T-helper 1 cell treated with Interleukin-12 subunit alpha and Interleukin-12 subunit beta and Interleukin-4 antibody, amounts not matched to agents 30 μg/mL and 1 μg/mL, for 36 hours (primary cell): Measurements from ENCODE around the gene BRD8.
"Not testable (repeated sequence)": the region's sequence is repeated elsewhere in the genome, so short reads cannot be mapped to it uniquely, and the experiment has no call there.

Source experiments
- H3K27ac Mint-ChIP-seq: one replicate; pipeline ENCODE4 v1.8.0; 2021; ENCODE audit warnings: mild to moderate bottlenecking, mixed read lengths
- H3K27me3 Mint-ChIP-seq: one replicate; pipeline ENCODE4 v1.8.0; 2021; ENCODE audit warnings: low read depth, mixed read lengths
- H3K36me3 Mint-ChIP-seq: one replicate; pipeline ENCODE4 v1.8.0; 2021; ENCODE audit warnings: low read depth, mixed read lengths
- H3K4me1 Mint-ChIP-seq: one replicate; pipeline ENCODE4 v1.8.0; 2021; ENCODE audit warnings: low read depth, mixed read lengths
- H3K4me3 Mint-ChIP-seq: one replicate; pipeline ENCODE4 v1.8.0; 2021; ENCODE audit warnings: mild to moderate bottlenecking, moderate library complexity, mixed read lengths
- H3K9me3 Mint-ChIP-seq: one replicate; pipeline ENCODE4 v1.8.0; 2021; ENCODE audit warnings: mixed read lengths

Gene BRD8

GRCh38 chr5:138180841-138181240, 2.4 kb upstream of the BRD8 start:
- Mint-ChIP-seq H3K27ac (no peak overlapping the region), H3K4me3 (no peak overlapping the region), H3K27me3 (no peaks in the 10 kb centered on the region), H3K36me3 (peaks cover 37% of the 10 kb centered on the region), H3K4me1 (peaks cover 21% of the 10 kb centered on the region), H3K9me3 (no peaks in the 10 kb centered on the region)

DNA sequence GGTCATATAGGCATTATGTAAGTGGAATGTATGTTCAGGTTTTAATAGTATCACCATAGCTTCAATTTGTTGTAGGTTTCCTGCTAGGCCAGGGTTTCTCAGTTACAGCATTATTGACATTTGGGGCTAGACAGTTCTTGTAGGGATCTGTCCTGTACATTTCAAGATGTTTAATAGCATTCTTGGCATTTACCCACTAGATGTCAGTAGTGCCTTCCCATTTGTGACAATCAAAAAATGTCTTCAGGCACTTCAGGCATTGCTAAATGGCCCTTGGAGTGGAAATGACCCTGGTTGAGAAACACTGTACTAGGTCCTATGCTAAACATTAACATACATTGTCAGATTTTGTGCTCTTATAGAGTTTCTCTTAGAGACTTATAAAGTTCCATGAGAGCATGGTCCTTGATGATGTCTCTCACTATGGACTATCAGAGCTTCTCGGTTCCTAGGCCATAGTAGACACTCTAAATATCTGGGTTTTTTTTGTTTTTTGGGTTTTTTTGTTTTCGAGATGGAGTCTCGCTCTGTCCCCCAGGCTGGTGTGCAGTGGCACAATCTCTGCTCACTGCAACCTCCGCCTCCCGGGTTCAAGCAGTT, 1.9 kb upstream of the BRD8 start:
- no peaks in the 10 kb centered on the region for H3K9me3 Mint-ChIP-seq
- H3K27ac Mint-ChIP-seq, result peak overlapping the region; percentile 54
- no peaks in the 10 kb centered on the region for H3K27me3 Mint-ChIP-seq
- H3K4me3 Mint-ChIP-seq, result no peak overlapping the region
- peaks cover 37% of the 10 kb centered on the region for H3K36me3 Mint-ChIP-seq
- H3K4me1 Mint-ChIP-seq, result peaks cover 21% of the 10 kb centered on the region

DNA sequence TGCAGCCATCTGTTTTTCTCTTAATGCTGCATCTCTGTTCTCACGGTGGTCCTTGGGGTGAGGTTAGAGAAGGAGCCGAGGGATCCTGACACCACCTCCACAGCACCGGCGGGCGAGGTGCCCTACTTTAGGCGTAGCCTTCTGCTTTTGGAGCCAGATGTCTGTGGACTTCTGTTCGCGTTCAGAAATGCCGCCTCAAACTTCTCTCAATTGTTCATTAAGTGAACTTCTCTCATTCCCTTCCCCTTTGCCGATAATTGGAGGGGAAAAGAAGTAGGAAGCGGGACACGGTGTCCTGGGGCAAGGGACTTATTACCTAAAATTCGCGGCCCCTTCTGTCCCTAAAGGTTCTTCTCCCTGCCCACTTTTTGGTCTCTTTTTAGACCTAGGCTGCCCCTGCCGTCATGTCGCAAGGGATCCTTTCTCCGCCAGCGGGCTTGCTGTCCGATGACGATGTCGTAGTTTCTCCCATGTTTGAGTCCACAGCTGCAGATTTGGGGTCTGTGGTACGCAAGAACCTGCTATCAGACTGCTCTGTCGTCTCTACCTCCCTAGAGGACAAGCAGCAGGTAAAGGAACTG, 937 bp upstream of the BRD8 start:
- Mint-ChIP-seq H3K27me3 (no peaks in the 10 kb centered on the region), H3K4me1 (peaks cover 21% of the 10 kb centered on the region), H3K4me3 (no peak overlapping the region), H3K36me3 (peaks cover 31% of the 10 kb centered on the region), H3K27ac (no peak overlapping the region), H3K9me3 (no peaks in the 10 kb centered on the region)

DNA sequence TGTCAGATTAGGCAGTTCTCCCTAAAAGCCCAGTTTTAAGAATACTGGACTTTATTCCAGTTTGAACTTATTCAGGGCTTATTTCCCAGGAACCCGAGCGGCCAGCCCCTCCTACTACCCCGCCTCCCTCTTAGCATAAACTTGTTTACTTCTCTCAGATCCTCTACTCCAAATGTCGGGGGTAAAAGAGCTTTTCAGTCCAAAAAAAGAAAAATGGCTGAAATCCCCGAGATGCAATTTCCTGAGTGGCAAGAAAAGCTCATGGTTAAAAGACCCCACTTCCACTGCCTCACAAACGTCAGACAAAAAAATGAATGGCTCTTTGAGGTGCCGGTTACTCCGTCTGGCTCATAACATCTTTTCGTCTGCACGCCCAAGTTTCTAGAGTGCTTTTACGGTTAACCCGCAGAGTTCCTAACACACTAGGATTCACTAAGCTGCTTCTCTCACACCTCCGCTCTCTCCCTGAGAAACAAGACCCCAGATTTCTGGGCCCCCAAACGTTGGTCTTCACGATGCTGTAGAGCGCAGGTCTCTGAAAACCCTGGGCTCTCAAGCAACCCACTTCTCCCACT, 402 bp downstream of the BRD8 start:
- Mint-ChIP-seq H3K27ac (peak overlapping the region; percentile 20), H3K4me3 (no peak overlapping the region), H3K36me3 (peaks cover 24% of the 10 kb centered on the region), H3K9me3 (no peaks in the 10 kb centered on the region), H3K27me3 (no peaks in the 10 kb centered on the region), H3K4me1 (peaks cover 21% of the 10 kb centered on the region)

DNA sequence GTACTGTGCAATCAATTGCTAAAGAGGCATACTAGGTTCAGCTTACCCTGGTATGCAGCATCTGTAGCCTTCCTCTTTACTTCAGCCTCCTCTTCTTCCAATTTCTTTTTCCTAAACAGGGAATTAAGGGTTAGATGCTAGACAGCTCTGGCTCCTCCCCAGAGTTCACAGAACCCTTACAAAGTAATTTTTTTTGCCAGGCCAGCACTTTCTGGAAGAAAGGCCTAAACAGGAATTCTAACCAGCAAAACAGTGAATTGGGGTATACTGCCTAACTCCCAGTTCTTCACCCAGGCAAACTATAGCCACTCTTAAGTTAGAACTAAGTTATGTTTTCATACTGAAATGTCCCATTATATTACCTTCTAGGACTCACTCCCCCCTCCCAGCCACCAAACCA, 8.1 kb downstream of the BRD8 start:
- H3K27me3 Mint-ChIP-seq, result no peaks in the 10 kb centered on the region
- H3K36me3 Mint-ChIP-seq, result peaks cover 59% of the 10 kb centered on the region
- H3K9me3 Mint-ChIP-seq, result no peaks in the 10 kb centered on the region
- H3K4me3 Mint-ChIP-seq, result no peak overlapping the region
- no peaks in the 10 kb centered on the region for H3K4me1 Mint-ChIP-seq
- H3K27ac Mint-ChIP-seq, result no peak overlapping the region

- H3K4me1 Mint-ChIP-seq, result no peaks in the 10 kb centered on the region
- no peak overlapping the region for H3K27ac Mint-ChIP-seq
- H3K36me3 Mint-ChIP-seq, result peaks cover 66% of the 10 kb centered on the region
- H3K9me3 Mint-ChIP-seq, result no peaks in the 10 kb centered on the region
- no peaks in the 10 kb centered on the region for H3K27me3 Mint-ChIP-seq
- H3K4me3 Mint-ChIP-seq, result no peak overlapping the region
Observed at GRCh38 chr5:138169124-138169523, 9.3 kb downstream of the BRD8 start.

GRCh38 chr5:138163721-138164120, 14.7 kb downstream of the BRD8 start:
- Mint-ChIP-seq H3K4me1 (no peaks in the 10 kb centered on the region), H3K9me3 (no peaks in the 10 kb centered on the region), H3K36me3 (peaks cover 72% of the 10 kb centered on the region), H3K27ac (no peak overlapping the region), H3K4me3 (no peak overlapping the region), H3K27me3 (no peaks in the 10 kb centered on the region)

DNA sequence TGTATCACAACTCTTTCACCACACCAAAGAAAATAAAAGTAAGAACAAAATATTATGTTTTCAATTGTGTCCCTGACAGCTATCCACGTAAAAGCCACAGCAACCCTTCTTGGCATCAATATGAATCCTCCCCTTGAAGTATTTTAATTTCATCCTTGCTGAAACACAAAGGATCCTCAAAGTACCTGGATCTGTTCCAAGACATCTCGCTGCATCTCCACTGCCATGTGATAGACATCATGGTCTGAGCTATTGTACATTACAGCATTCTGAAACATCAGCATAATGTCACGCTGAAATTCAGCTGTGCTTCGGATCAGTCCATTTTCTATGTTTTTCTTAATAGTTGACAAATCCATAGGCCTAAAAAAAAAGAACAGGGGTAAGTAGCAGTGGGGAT, 17.7 kb downstream of the BRD8 start:
- Mint-ChIP-seq H3K9me3 (no peaks in the 10 kb centered on the region), H3K27me3 (no peaks in the 10 kb centered on the region), H3K4me1 (no peaks in the 10 kb centered on the region), H3K4me3 (no peak overlapping the region), H3K36me3 (peaks cover 58% of the 10 kb centered on the region), H3K27ac (no peak overlapping the region)

GRCh38 chr5:138159666-138160065, 18.8 kb downstream of the BRD8 start:
- no peaks in the 10 kb centered on the region for H3K9me3 Mint-ChIP-seq
- peaks cover 52% of the 10 kb centered on the region for H3K36me3 Mint-ChIP-seq
- H3K27ac Mint-ChIP-seq, result no peak overlapping the region
- H3K4me1 Mint-ChIP-seq, result no peaks in the 10 kb centered on the region
- H3K27me3 Mint-ChIP-seq, result no peaks in the 10 kb centered on the region
- no peak overlapping the region for H3K4me3 Mint-ChIP-seq

GRCh38 chr5:138157626-138158025, 20.8 kb downstream of the BRD8 start:
- H3K4me3 Mint-ChIP-seq, result no peak overlapping the region
- H3K27me3 Mint-ChIP-seq, result peaks cover 7% of the 10 kb centered on the region
- no peaks in the 10 kb centered on the region for H3K9me3 Mint-ChIP-seq
- no peaks in the 10 kb centered on the region for H3K4me1 Mint-ChIP-seq
- H3K27ac Mint-ChIP-seq, result no peak overlapping the region
- H3K36me3 Mint-ChIP-seq, result peaks cover 35% of the 10 kb centered on the region

DNA sequence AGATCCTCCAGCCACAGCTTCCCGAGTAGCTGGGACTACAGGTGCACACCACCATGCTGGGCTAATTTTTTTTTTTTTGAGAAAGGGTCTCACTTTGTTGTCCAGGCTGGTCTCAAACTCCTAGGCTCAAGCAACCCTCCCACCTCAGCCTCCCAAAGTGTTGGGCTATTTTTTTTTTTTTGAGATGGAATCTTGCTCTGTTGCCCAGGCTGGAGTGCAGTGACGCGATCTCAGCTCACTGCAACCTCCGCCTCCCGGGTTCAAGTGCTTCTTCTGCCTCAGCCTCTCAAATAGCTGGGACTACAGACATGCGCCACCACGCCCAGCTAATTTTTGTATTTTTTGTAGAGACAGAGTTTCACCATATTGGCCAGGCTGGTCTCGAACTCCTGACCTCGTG, 22.5 kb downstream of the BRD8 start:
- peaks cover 34% of the 10 kb centered on the region for H3K36me3 Mint-ChIP-seq
- not testable (repeated sequence) for H3K27me3 Mint-ChIP-seq, H3K4me1 Mint-ChIP-seq, H3K9me3 Mint-ChIP-seq, H3K4me3 Mint-ChIP-seq, H3K27ac Mint-ChIP-seq

DNA sequence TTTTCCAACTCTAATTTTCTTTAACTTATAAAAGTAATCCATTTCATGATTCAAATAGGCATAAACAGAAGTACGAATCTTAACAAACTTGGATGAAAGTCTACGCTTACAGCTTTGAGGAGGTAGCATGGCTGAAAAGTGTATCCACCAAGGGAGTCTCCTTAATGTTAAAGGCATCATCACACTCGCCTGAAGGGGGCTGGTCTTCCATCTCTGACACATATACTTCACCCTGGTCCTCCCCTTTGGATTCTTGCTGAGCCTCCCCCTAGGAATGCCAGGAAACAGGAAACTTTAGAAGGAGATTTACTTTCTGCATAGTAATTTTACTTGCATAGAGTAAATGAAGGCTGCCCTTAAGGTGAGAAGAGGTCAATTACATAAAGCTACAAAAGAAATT, 28.9 kb downstream of the BRD8 start:
- Mint-ChIP-seq H3K9me3 (no peaks in the 10 kb centered on the region), H3K27ac (no peak overlapping the region), H3K36me3 (no peaks in the 10 kb centered on the region), H3K27me3 (peaks cover 11% of the 10 kb centered on the region), H3K4me1 (no peaks in the 10 kb centered on the region), H3K4me3 (no peak overlapping the region)

GRCh38 chr5:138148811-138149210, 29.6 kb downstream of the BRD8 start:
- Mint-ChIP-seq H3K27me3 (peaks cover 4% of the 10 kb centered on the region), H3K36me3 (no peaks in the 10 kb centered on the region)

GRCh38 chr5:138143578-138143977, 34.9 kb downstream of the BRD8 start:
- H3K4me3 Mint-ChIP-seq, H3K36me3 Mint-ChIP-seq: not testable (repeated sequence)
- H3K27me3 Mint-ChIP-seq, result peaks cover 17% of the 10 kb centered on the region

More at GRCh38 chr5:138148811-138149210, 29.6 kb downstream of the BRD8 start:
- no peak overlapping the region for H3K27ac Mint-ChIP-seq
- no peaks in the 10 kb centered on the region for H3K9me3 Mint-ChIP-seq
- no peaks in the 10 kb centered on the region for H3K4me1 Mint-ChIP-seq
- no peak overlapping the region for H3K4me3 Mint-ChIP-seq

GRCh38 chr5:138141734-138142133, 36.7 kb downstream of the BRD8 start:
- H3K27me3 Mint-ChIP-seq, result peaks cover 22% of the 10 kb centered on the region
- no peak overlapping the region for H3K27ac Mint-ChIP-seq
- no peaks in the 10 kb centered on the region for H3K4me1 Mint-ChIP-seq
- no peak overlapping the region for H3K4me3 Mint-ChIP-seq
- H3K9me3 Mint-ChIP-seq, result no peaks in the 10 kb centered on the region
- H3K36me3 Mint-ChIP-seq, result no peaks in the 10 kb centered on the region

More at GRCh38 chr5:138143578-138143977, 34.9 kb downstream of the BRD8 start:
- not testable (repeated sequence) for H3K4me1 Mint-ChIP-seq, H3K9me3 Mint-ChIP-seq, H3K27ac Mint-ChIP-seq
